ENCODE measurements around the gene HDAC8. TPM values are rescaled to one million over a fixed set of nuclear protein-coding genes. Genes with fewer than 3 reads are reported as not detected.
"Not testable (repeated sequence)": the region's sequence is repeated elsewhere in the genome, so short reads cannot be mapped to it uniquely, and the experiment has no call there.

HDAC8 gene
- total RNA-seq, 1 donor from 2014 or later, result 28.4 TPM

DNA sequence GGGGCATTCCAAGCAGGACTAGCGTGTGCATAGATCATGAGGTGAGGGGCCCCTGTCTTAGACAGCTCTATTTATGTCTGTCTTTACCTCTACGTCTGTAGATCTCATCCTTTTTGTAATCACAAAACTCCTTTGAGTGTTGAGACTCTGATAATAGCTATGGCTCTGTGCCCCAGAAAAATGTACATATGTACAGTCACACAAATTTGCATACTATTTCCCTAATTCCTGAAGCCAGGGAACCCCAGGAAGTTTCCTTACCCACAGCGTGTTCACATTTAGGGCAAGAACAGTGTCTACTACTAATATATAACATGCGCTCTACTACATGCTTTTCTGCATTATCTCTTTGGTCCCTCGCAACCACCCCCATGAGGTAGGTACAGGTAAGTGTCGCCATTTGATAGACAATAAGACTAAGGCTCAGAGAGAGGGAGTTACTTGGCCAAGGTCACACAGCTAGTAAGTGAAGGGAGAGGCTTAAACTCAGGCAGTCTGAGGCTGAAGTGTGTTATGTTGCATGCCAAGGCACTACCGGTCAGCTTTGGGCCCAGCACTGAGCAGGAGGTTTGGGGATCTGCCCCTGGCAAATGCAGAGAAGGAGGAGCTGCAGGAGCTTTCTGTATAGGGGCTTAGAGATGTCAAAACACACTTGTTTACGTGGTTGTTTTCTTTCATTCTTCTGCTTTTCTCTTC lies 245.9 kb downstream of the HDAC8 start:
- no peak for DNase-seq (ENCODE audit: low read depth, low spot score)

DNA sequence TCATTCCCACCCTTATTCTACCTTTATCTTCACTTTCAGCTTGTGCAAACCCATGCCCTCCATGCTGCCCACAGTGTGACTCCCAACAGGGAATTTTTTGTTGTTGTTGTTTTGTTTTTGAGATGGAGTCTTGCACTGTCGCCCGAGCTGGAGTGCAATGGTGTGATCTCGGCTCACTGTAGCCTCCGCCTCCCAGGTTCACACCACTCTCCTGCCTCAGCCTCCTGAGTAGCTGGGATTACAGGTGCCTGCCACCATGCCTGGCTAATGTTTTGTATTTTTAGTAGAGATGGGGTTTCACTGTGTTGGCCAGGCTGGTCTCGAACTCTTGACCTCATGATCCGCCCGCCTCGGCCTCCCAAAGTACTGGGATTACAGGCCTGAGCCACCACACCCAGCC lies 253.0 kb downstream of the HDAC8 start:
- not testable (repeated sequence) for DNase-seq (ENCODE audit: low read depth, low spot score)

DNA sequence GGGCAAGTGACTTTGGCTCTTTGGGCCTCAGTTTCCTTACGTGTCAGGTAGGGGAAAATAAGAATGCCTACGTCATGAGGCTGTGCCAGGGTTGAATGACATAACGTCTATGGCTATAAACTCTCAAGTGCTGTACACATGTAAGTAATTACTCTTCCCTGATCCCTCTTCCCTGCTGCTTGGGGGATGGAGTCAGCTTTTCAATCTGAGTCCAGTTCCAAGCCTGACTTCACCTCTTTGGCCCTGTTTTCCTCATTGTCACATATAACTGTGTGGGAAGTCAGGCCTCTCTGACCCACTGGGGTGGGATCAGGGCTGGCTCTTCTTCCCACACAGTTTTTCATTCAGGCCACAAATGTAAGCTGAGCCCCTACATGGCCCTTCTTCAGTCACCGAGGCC lies 255.5 kb downstream of the HDAC8 start:
- no peak for DNase-seq (ENCODE audit: low read depth, low spot score)

DNA sequence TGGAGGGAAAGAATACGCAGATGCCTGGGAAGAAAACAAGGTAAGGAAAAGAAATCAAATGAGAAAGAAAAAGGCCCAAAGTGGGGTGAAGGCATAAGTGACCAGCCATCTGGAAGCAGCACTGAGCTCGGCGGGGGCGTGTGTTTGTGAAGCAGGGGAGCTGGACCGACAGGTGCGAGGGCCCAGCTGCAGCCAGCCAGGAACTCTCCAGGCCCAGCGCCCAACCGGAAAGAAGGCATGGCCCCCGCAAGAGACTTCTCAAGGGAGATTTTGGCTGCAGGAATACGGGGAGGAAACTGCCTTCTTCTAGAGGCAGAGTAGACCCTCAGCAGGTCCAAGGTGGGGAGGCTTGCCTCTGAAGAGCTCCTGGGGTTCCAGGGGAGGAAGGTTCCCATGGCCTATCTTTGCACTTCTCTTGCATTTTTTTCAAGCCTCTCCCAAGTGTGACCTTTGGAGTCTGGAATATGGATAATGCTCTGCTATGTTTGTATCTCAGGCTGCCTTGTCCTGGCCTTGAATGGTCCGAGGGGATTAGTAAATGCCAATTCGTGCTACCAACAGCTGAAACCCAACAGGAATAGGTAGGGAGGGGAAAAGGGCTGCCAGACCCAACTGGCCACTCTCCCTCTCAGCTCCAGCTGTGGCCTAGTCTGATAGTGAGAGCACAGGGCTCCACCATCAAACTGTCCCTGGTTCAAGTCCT lies 256.1 kb downstream of the HDAC8 start:
- no peak for DNase-seq (ENCODE audit: low read depth, low spot score)

DNA sequence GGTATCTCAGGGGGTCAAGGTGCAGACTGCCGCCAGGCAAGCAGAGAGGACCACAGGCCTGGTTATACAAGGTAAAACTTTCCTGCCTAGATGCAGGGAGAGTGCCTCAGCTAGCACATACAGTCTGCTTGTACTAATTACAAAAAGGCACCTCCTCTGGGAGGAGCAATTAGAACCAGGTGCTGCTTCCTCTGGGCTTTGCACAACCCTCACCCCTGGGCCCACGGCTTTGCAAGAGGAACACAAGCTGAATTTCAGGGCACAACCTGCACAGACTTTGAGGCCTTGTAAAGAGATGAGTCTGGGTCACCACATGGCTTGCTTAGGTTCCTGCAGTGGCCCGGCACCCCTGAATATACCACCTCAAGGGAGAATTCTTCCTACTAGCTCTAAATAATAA lies 257.8 kb downstream of the HDAC8 start:
- no peak for DNase-seq (ENCODE audit: low read depth, low spot score)

DNA sequence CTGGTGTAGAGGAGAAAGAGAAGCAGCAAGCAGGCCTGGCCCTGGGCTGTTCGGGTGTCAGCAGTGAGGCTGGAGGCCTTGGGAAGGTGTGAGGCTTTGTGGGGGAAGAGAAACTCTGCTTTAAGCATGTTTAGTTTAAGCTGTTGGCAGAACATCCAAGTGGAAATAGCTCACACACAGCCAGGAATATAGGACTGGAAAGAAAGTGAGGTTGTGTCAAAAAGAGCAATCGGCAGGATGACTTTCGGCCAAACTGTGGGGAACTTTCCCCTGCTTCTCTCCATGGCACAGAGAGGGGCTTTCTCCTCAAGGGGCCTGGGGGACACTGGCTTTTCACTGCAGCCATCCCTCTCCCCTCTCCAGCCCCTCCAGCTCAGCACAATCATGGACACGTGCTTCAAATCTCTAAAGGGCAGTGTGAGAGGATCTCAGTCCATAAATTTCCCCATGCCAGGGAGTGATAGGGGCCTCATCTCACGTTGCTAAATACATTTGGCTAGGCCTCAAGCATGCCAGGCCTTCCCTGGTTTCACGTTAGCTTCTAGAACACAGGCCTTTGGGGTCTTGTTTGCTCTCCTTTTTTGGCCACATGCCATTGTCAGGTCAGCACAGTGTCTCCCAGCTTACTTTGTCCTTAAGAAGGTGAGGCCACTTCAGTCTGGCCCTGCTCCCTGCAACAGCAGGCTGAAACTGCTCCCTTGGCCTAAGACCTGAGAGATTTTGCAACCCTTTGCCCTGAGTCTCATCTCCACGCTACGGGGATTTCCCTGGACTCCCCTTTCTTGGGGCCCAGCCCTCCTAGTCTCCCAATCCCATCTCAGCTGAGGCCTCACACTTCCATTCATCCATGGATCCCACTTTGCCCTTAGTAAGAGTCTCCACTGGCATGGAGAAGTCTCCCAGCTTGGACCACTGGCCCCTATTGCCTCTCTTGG lies 258.7 kb downstream of the HDAC8 start:
- DNase-seq (ENCODE audit: low read depth, low spot score), result no peak

DNA sequence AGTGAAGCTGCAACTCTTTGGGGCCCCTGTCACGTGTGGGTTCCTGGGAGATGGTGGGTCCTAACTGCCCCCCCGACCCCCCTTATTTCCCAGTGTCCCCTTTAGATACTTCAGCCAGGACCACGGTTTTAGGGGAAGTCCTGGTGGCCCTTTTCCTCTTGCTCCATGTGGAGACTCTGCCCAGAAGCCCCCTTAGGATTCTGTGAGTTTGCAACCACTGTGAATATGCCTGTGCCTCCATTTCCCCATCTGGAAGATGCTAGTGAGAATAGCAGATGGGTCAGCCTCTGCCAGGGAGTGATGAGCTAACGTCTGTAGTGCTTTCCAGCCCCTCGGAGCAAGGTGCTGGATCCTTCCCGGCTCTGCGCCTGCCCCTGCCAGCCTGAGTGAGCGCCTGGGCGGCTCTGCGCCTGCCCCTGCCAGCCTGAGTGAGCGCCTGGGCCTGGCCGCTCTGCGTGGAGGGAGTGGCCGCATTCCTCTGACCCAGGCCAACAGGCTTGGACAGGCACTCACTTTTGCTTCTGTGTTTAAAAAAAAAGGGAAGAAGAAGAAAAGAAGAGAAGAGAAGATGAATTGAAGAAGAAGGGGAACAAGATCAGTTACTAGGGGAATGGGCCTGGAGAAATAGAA lies 260.2 kb downstream of the HDAC8 start:
- no peak for DNase-seq (ENCODE audit: low read depth, low spot score)

DNA sequence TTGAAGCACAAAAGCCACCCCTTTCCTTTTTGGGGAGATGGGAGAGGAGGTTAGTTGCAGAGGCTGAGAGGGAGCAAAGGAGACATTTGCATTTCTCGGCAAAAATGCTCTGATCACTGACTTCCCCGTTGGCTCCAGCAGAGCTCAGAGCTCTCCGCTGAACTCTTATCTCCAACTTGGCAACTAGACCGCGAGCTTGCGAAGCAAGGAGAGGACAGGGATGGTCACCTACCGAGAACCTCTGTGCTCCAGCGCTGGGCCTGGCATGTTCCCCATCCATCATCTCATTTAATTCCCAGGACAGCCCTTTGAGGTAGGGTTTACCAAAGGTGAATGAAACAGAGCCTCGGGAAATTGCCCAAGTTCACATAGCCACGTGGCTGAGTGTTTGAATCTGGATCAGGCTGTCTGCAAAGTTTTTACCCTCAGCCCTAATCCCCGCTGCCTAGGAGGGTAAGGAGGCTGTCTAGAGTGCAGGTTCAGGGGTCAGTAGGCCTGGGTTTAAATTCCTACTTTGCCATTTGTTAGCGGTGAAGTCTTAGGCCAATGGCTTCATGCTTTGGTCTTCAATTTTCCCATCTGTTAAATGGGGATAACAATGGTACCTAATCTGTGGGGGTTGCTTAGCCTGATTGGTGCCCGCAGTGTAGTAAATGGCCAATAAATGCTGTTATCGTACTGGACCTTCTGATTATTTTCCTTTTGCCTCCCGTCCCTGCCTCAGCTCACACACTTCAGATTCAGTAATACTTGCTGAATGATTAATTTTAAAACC lies 263.2 kb downstream of the HDAC8 start:
- DNase-seq (ENCODE audit: low read depth, low spot score), result no peak

DNA sequence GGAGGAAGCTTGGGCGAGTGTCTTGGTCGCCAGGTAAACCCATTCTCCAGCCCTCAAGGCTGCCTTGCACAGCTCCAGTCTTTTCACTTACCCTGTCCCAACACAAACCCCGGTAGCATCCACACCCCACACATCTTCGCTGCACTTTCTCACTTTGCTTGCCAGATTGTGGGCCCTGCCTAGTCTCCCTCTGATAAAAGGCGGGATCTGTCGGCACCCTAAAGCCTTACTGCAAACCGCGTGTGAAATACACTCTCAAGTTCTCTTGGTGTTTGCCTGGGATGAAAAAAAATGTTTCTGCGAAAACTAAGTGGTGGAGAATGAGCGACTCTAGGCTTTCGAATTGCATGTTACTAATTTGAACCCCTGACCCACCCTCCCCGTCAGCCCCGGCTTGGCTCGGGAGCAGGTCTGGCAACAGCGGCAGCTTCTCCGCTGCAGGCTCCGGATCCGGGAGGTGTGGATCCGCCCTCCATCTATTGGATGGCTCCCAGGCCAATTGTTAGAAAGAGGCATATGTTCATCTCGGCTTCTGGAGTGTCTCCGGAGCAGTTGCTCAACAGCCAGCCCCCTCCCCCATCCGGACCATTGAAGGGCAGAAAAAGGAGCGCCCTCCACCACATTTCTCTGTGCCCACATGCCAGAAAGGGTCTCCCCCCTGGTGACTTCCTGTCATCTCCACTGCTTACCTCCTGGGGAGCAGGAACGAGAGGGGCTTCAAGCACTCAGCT lies 263.9 kb downstream of the HDAC8 start:
- no peak for DNase-seq (ENCODE audit: low read depth, low spot score)

DNA sequence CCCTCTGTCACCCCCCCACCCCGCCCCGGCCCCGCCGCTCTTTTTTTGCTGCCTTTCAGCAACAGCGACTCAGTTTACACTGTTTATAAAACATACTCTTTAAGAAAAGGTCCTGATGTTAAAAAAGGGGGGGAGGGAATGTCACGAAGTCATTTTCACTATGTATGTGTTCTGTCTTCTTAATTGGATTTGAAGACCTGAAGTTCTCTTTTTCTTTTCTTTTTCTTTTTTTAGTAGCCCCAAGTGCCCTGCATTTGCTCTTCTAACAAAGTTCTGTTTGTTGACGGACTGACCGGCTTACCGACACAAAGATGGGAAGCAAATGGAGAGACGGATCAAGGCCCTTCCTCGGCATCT lies 264.5 kb downstream of the HDAC8 start:
- DNase-seq (ENCODE audit: low read depth, low spot score), result no peak

DNA sequence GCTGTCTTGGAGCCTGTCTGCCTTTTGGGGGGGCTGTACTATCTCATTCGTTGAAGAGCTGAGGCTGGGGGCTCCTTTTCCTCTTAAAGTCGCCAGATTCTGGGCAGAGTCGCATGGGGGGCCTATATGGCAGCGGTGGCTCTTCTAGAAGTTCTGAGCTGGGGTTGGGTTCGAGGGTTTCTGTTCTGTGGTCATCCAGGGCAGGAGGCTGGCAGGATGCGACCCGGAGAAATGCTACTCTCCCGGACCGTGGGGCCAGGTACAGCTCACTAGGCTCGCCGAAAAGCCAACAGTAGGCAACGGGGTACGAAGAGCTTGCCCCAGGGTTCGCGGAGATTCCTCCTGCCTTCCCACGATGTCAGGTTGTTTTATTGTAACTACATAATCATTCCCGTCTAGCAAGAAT lies 265.0 kb downstream of the HDAC8 start:
- no peak for DNase-seq (ENCODE audit: low read depth, low spot score)

DNA sequence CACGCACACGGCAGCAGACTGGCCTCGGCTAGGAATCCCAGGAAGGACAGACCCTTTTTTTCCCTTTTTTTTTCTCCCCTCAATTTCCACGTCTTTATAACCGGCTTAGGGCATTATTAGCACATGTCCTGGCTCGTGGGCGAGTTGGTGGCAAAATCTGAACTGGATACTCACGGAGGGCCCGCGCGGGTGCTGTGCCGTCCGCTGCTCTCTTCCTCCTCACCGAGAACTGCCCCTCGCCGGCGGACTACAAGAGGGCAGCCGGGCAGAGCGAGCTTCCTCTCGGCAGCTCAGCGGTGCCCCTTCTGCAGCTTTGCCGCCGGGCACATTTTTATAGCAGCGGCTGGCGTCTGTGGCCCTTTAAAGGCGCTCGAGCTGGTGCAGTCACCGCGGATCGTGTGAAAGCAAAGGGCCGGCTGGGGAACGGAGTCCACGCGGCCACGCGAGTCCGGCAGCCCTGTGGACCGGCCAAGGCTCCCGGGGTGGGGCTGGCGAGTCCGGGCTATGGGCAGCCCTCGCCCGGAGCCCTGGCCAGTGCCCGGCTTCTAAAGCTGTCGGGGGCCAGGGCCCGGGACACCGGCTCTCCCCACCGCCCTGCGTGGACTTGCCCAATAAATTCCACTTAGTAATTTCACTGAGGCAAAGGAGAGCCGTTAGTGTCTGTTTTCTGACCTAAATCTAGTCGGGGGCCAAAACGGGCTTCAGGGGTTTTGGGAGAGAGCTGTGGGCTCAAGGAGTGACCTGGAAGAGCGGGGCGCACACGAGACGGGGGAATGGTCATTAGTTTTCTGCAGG lies 265.6 kb downstream of the HDAC8 start:
- peak; percentile 20 for DNase-seq (ENCODE audit: low read depth, low spot score)

DNA sequence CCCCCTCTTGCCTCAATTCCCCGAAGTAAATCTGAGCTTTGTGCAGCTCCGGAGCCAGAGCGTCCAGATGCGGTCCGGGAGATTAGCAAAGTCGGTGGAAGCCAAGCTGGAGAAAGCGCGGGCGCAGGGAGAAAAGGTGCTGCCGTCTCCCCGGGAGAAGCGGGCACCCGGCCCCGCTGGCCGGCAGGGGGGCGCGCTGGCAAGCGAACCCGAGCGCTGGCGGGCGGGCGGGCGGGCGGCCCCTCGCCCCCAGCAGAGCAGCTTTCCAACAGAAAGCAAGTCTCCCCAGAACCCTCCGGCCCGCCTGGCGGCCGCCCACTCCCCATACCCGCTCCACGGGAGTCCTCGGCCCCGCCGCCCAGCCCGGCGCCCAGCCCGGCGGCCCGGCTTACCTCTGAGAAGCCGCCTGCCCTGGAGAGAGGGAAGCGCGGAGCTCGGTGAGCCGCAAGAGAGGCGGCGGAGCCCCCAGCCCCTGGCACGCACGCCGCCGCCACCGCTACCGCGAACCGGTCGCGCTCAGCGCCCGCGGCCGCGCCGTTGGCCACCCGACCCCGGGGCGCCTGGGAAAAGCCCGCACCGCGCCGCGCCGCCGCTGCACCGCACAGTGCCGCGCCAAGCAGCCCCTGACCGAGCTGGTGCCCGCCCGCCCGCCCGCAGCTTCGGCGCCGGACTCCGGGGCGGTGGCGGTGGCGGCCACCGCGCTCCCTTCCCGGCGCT lies 266.4 kb downstream of the HDAC8 start:
- no peak for DNase-seq (ENCODE audit: low read depth, low spot score)

DNA sequence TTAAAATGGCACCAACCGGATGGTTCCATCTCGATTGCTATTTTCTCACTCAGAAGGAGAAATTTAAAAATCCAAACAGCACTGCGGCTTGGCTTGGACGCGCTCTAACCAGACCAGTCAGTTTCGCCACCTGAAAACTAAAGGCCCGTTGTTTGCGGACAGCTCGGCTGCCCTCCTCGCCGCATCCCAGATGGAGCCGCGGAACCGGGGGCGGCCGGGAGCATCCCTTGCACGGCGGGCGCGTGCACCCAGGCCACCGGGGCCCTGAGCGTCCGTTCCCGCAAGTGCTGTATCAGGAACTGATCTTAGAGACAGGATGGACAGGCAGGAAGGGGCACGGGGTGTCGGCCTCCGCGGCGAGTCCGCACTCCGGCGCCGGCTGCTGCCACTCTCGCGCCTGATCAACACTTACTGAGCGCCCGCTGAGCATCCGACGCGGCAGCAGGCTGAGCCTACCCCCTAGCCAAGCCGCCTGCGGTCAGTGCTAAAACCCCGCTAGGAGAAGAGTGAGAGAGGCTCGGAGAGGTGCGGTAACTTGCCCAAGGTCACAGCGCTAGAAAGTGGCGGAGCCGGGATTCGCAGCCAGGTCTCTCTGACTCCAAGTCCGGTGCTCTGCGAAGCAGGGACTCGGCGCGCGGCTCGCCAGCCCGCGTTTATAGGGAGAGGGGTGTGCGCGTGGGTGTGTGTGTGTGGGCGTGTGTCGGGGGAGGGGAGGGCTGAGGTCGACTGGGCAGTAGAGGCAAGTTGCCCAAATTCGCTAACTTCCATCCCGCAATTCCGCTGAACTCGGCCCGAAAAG lies 267.2 kb downstream of the HDAC8 start, which contains the start of gene CITED1:
TSS of gene CITED1 (minus strand) at position 629 of the 799 bp plus-strand sequence. CDS start 3,045 bp downstream, outside the sequence.
- no peak for DNase-seq (ENCODE audit: low read depth, low spot score)

DNA sequence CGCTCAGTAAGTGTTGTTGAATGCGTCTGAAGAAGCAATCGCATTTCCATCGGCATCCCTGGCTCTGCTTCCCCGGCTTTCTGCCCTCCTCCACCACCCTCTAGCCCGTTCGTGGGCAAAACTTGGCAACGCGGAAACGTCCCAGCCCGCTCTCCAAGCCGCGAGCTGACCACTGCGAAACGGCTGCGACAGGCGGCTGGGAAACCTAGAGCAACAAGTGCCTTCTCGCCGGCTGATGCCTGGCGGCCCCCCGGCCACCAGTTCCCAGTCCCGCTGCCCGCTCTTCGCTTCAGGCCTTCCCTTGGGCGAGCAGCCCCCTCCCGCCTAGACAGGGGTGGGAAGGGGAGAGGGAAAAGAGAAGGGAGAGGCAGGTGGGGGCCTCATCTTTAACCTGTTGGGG lies 267.8 kb downstream of the HDAC8 start:
- no peak for DNase-seq (ENCODE audit: low read depth, low spot score)

DNA sequence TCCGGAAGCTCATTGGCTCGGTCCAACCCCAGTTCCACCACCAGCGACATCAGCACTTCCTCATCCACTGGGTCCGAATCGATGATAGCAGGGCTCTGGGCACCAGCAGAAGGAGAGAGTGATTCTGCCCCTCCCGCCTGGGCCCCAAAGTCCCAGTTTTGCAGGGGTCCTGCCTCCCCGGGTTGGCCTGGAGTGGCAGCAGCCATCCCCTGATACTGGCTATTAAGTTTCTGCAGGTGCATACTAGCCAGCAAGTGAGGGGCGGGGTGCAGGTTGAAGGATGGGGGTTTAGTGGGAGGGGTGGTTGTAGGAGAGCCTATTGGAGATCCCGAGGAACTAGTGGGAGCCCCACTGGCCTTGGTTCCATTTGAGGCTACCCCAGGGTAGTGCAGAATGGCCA lies 270.9 kb downstream of the HDAC8 start:
- DNase-seq (ENCODE audit: low read depth, low spot score), result no peak

DNA sequence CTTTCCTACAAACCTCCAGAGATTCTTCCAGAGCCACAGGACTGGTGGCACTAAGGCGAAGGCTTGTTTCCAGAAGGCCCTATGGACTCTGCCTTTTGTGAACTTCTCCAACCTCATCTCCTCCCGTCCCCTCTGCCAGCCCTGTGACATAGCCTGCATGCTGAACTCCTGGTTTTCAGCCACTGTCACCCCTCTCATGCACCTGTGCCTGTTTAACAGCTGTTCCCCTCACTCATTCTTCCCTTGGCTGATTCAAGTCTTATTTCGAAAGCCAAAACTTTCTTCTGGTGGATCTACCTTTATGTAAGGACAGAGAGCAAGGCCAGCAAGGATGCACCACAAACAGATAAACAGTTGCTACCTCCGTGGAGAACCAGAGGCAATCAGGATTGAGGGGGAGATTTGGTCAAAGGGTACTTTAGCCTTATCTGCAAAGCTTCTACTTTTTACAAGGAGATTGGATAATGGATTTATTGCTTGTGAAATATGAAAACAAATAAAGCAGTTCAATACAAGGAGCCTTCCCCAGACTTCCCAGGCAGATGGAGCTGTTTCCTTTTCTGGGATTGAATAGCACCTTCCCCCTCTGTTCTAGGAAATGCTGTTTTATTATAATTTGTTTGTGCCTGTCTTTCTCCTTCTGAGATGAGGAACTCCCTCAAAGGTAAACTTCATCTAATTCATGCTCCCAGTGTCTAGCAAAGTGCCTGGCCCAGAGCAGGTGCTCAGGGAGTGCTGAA lies 272.6 kb downstream of the HDAC8 start:
- no peak for DNase-seq (ENCODE audit: low read depth, low spot score)

Measured in pulmonary artery endothelial cell (primary cell).